Caco-2 (cell line): ENCODE data around the gene SLC66A3. TPM values are rescaled to one million over a fixed set of nuclear protein-coding genes. Genes with fewer than 3 reads are reported as not detected.
A peak's percentile ranks its signal among the peaks of the same experiment; 100 is the strongest.

Source experiments
- BruUV-seq: library from RNA; stranded (reverse); fragments of 400-500 nt; replicated peaks from 2 replicates; lab custom pipeline; 2021; lab: Mats Ljungman, UMichigan
- CTCF ChIA-PET: fragments of 300-600 bp; sonication (Branson Sonifier 250); formaldehyde crosslinking; loops from one replicate; lab custom pipeline; 2022; ENCODE audit warnings: antibody characterized with exemption; lab: Charles Lee
- POLR2A ChIA-PET: fragments of 300-600 bp; sonication (Branson Sonifier 250); formaldehyde crosslinking; loops from one replicate; lab custom pipeline; 2022; ENCODE audit warnings: antibody characterized with exemption; lab: Charles Lee
- DNase-seq, 2 experiments: peaks; one replicate each; pipeline versions ENCODE4 v3.0.0 to v3.0.0-alpha.2; 2020 to 2022
- H3K27me3 ChIP-seq: replicated peaks from 2 replicates; pipeline ENCODE4 v1.6.0; 2011; ENCODE audit warnings: low read length; ENCODE audit not compliant: control insufficient read depth, insufficient read depth
- H3K36me3 ChIP-seq: 2 replicates; pipeline ENCODE4 v1.5.1; 2011; ENCODE audit warnings: low read length; ENCODE audit not compliant: control insufficient read depth, insufficient read depth
- H3K4me1 ChIP-seq: fragments of 250-450 bp; sonication (Bioruptor Pico); 2 replicates; pipeline ENCODE4 v1.5.1; 2020; ENCODE audit warnings: mild to moderate bottlenecking
- H3K4me3 ChIP-seq: 2 replicates; pipeline ENCODE4 v1.5.1; 2011; ENCODE audit warnings: low read depth, mild to moderate bottlenecking, control low read depth, low read length
- H3K9me3 ChIP-seq: fragments of 250-450 bp; sonication (Bioruptor Pico); 2 replicates; pipeline ENCODE4 v1.5.1; 2020; ENCODE audit warnings: mild to moderate bottlenecking, moderate library complexity
- H3K27ac Mint-ChIP-seq: one replicate; pipeline ENCODE4 v1.8.0; 2022; ENCODE audit warnings: mixed read lengths; ENCODE audit not compliant: unreplicated experiment
- H3K27me3 Mint-ChIP-seq: one replicate; pipeline ENCODE4 v1.8.0; 2022; ENCODE audit warnings: mixed read lengths; ENCODE audit not compliant: insufficient read depth, unreplicated experiment
- H3K36me3 Mint-ChIP-seq: one replicate; pipeline ENCODE4 v1.8.0; 2022; ENCODE audit warnings: mild to moderate bottlenecking, mixed read lengths; ENCODE audit not compliant: insufficient read depth, unreplicated experiment
- H3K4me1 Mint-ChIP-seq: one replicate; pipeline ENCODE4 v1.8.0; 2022; ENCODE audit warnings: low read depth, mixed read lengths; ENCODE audit not compliant: unreplicated experiment
- H3K4me3 Mint-ChIP-seq: one replicate; pipeline ENCODE4 v1.8.0; 2022; ENCODE audit warnings: mild to moderate bottlenecking, moderate library complexity, mixed read lengths; ENCODE audit not compliant: unreplicated experiment
- H3K9me3 Mint-ChIP-seq: one replicate; pipeline ENCODE4 v1.8.0; 2022; ENCODE audit warnings: mixed read lengths; ENCODE audit not compliant: unreplicated experiment
- CTCF ChIP-seq, 2 experiments: fragments of 200-600 bp in 1 of 2; IDR thresholded peaks; 1 replicate in 1 of 2; 2 replicates in 1 of 2; pipeline versions ENCODE4 v1.5.1 to v1.8.0; 2011 to 2022; ENCODE audit warnings: antibody characterized with exemption in 1 of 2, control low read depth in 1 of 2, inconsistent platforms in 1 of 2, low read depth in 1 of 2, low read length in 1 of 2, mild to moderate bottlenecking in 1 of 2, moderate library complexity in 1 of 2; ENCODE audit not compliant: insufficient read depth in 1 of 2, severe bottlenecking in 1 of 2, unreplicated experiment in 1 of 2
- intact Hi-C: fragments of 100-400 bp; cut with micrococcal nuclease; formaldehyde crosslinking; loops from one replicate; pipeline ENCODE4 v1.10.0; 2022; ENCODE audit not compliant: unreplicated experiment
- total RNA-seq: library from RNA; stranded (reverse); gene quantifications from 2 replicates; pipeline ENCODE4 v1.2.3, GENCODE V29; 2022

SLC66A3 gene
- total RNA-seq, 1 experiment from 2014 or later: 12.1 TPM

GRCh38 chr2:11175293-11175795 is 20.1 kb downstream of the SLC66A3 start:
- no peaks in the 10 kb centered on the region for H3K4me1 Mint-ChIP-seq
- no peaks in the 10 kb centered on the region for H3K27me3 Mint-ChIP-seq
- no peak overlapping the region for H3K4me3 Mint-ChIP-seq
- TF ChIP-seq CTCF (IDR thresholded peaks at IDR 0.05; ENCODE audit: insufficient read depth in 1 of 2, low read depth in 1 of 2, low read length in 1 of 2, severe bottlenecking in 1 of 2, unreplicated experiment in 1 of 2): no peak
- no peaks in the 10 kb centered on the region; the same call in 1 of the 2 replicates for H3K36me3 ChIP-seq
- no peaks in the 10 kb centered on the region for H3K9me3 Mint-ChIP-seq
- H3K27me3 ChIP-seq: no peaks in the 10 kb centered on the region
- no TSS peak for BruUV-seq
- H3K4me1 ChIP-seq: no peaks in the 10 kb centered on the region
- intact Hi-C loops: loop anchor here (5.0 kb wide), 1 partner anchor 43 kb away; a partner anchor contains a TSS
- no peak for DNase-seq
- H3K27ac Mint-ChIP-seq: no peak overlapping the region
- ChIA-PET POLR2A (no interaction called here), CTCF (interaction anchor here (0.7 kb wide), 1 partner anchor 43 kb away, joined by 4 read pairs; a partner anchor contains a TSS)
- no peaks in the 10 kb centered on the region for H3K9me3 ChIP-seq
- peaks cover 19% of the 10 kb centered on the region for H3K36me3 Mint-ChIP-seq
- no peak overlapping the region for H3K4me3 ChIP-seq

GRCh38 chr2:11177871-11178690 is 22.8 kb downstream of the SLC66A3 start:
- Mint-ChIP-seq H3K27me3 (no peaks in the 10 kb centered on the region), H3K4me1 (no peaks in the 10 kb centered on the region), H3K9me3 (no peaks in the 10 kb centered on the region), H3K4me3 (no peak overlapping the region), H3K36me3 (peaks cover 28% of the 10 kb centered on the region), H3K27ac (no peak overlapping the region)
- CTCF ChIA-PET: no interaction called here
- H3K9me3 ChIP-seq: no peaks in the 10 kb centered on the region
- TF ChIP-seq CTCF (IDR thresholded peaks at IDR 0.05; ENCODE audit: insufficient read depth in 1 of 2, low read depth in 1 of 2, low read length in 1 of 2, severe bottlenecking in 1 of 2, unreplicated experiment in 1 of 2): no peak
- POLR2A ChIA-PET: interaction anchor here (0.7 kb wide), 1 partner anchor 45 kb away, joined by 4 read pairs; a partner anchor contains a TSS
- BruUV-seq: TSS peak; percentile 14
- no peak for DNase-seq
- H3K36me3 ChIP-seq: no peaks in the 10 kb centered on the region; the same call in 1 of the 2 replicates
- no peak overlapping the region for H3K4me3 ChIP-seq
- intact Hi-C loops: loop anchor here (5.0 kb wide), 1 partner anchor 46 kb away; a partner anchor contains a TSS
- H3K4me1 ChIP-seq: no peaks in the 10 kb centered on the region
- H3K27me3 ChIP-seq: no peaks in the 10 kb centered on the region

- H3K9me3 Mint-ChIP-seq: no peaks in the 10 kb centered on the region
- no peak overlapping the region for H3K4me3 ChIP-seq
- DNase-seq: no peak
- no TSS peak for BruUV-seq
- peaks cover 32% of the 10 kb centered on the region for H3K36me3 Mint-ChIP-seq
- H3K36me3 ChIP-seq: no peaks in the 10 kb centered on the region; the same call in 1 of the 2 replicates
- no peak for TF ChIP-seq CTCF (IDR thresholded peaks at IDR 0.05; ENCODE audit: insufficient read depth in 1 of 2, low read depth in 1 of 2, low read length in 1 of 2, severe bottlenecking in 1 of 2, unreplicated experiment in 1 of 2)
- H3K4me1 Mint-ChIP-seq: no peaks in the 10 kb centered on the region
- ChIA-PET CTCF (no interaction called here), POLR2A (no interaction called here)
- intact Hi-C loops: loop anchor here (5.0 kb wide), 1 partner anchor 47 kb away; a partner anchor contains a TSS
- H3K4me1 ChIP-seq: no peaks in the 10 kb centered on the region
- H3K27me3 Mint-ChIP-seq: no peaks in the 10 kb centered on the region
- no peaks in the 10 kb centered on the region for H3K9me3 ChIP-seq
- H3K27me3 ChIP-seq: no peaks in the 10 kb centered on the region
- no peak overlapping the region for H3K27ac Mint-ChIP-seq
- H3K4me3 Mint-ChIP-seq: no peak overlapping the region
Measured at GRCh38 chr2:11179196-11179595, 23.9 kb downstream of the SLC66A3 start.
